HEK293T (cell line): ENCODE results near the gene NACA2.

Experiments
- CTCF ChIA-PET: fragments of 350-600 bp; formaldehyde crosslinking; extraction: SDS; loops from one replicate; lab custom pipeline; 2021; ENCODE audit warnings: antibody characterized with exemption, inconsistent platforms; lab: Yijun Ruan, JAX
- POLR2A ChIA-PET: fragments of 350-600 bp; formaldehyde crosslinking; extraction: SDS; loops from one replicate; lab custom pipeline; 2020; ENCODE audit warnings: antibody characterized with exemption, inconsistent platforms; lab: Yijun Ruan, JAX
- DNase-seq: peaks from one replicate; pipeline ENCODE4 v3.0.0; 2012; ENCODE audit warnings: mixed read lengths; ENCODE audit errors: extremely low spot score
- FOXK2 ChIP-seq: fragments of 450-650 bp; IDR thresholded peaks from 2 replicates; pipeline ENCODE4 v1.6.1; 2016; ENCODE audit warnings: mild to moderate bottlenecking

The NACA2 gene

GRCh38 chr17:61540874-61541273, 50.1 kb downstream of the NACA2 start:
- CTCF ChIA-PET, result no interaction called here
- POLR2A ChIA-PET, result no interaction called here
- no peak for DNase-seq
- TF ChIP-seq FOXK2, result no peak
